Lower leg skin (tissue), 3 donors: ENCODE data around the gene RNF4.

Experiments
- POLR2A ChIP-seq, 2 donors: fragments of 450-650 bp; IDR thresholded peaks; one replicate each; pipeline ENCODE4 v1.6.1; 2016 to 2017; ENCODE audit warnings: antibody characterized with exemption in 2 of 2, mild to moderate bottlenecking in 1 of 2, moderate library complexity in 1 of 2
- TF ChIP-seq, protein P1 (sequence below), 3 donors: fragments of 450-650 bp; IDR thresholded peaks; one replicate each; pipeline ENCODE4 v1.5.1; 2016; ENCODE audit warnings: antibody characterized with exemption in 3 of 3, mild to moderate bottlenecking in 3 of 3, moderate library complexity in 2 of 3

DNA sequence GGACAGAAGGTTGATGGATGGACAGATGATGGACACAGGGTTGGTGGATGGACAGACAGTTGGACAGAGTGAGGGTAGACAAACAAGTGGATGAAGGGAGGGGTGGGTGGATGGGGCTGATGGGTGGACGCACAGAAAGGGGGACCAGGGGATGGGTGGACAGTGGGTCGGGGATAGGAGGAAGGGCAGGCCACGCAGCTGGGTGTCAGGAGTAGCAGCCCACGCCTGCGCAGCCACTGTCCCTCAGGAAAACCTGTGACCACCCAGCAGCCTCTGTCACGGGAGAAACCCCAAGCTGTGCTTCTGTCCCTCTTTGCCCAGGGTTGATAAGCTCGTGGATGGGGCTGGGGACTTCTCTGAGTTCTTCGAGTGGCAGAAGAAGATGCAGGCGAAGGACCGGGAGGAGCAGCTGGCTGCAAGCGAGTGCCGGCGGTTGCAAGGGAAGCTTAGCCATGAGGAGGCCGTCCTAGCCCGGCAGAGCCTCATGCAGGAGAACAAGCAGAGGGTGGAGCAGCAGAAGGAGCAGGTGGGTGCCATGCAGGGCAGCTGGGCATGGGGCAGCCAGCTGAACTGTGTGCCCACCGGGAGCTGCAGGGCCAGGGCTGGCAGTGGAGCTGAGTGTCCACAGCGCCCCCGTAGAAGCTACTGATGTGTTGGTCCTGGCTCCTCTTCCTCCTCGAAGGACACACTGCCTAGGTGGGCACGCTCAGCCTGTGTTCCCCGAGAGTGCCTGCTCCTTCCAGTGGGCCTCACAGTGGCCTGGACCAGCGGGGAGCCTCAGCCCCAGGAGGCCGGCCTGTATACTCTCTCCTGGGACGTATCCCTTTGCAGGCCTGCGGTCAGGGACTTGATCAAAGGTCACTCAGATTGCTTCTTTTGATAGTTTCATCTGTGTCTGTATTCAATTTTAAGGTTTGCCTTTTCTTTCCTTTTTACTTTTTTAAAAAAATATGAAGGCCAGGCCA is 16.8 kb upstream of the RNF4 start:
- TF ChIP-seq POLR2A (IDR thresholded peaks at IDR 0.05) = no peak
- TF ChIP-seq, protein P1, sequence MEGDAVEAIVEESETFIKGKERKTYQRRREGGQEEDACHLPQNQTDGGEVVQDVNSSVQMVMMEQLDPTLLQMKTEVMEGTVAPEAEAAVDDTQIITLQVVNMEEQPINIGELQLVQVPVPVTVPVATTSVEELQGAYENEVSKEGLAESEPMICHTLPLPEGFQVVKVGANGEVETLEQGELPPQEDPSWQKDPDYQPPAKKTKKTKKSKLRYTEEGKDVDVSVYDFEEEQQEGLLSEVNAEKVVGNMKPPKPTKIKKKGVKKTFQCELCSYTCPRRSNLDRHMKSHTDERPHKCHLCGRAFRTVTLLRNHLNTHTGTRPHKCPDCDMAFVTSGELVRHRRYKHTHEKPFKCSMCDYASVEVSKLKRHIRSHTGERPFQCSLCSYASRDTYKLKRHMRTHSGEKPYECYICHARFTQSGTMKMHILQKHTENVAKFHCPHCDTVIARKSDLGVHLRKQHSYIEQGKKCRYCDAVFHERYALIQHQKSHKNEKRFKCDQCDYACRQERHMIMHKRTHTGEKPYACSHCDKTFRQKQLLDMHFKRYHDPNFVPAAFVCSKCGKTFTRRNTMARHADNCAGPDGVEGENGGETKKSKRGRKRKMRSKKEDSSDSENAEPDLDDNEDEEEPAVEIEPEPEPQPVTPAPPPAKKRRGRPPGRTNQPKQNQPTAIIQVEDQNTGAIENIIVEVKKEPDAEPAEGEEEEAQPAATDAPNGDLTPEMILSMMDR (IDR thresholded peaks at IDR 0.05) = no peak
